IMR-90 (cell line): Measurements from ENCODE around the gene KCNK7. TPM values are rescaled to one million over a fixed set of nuclear protein-coding genes. Genes with fewer than 3 reads are reported as not detected.

Experiments used
- ATAC-seq: fragments of 200-7000 bp; cut with Tn5 transposase; 2 replicates; pipeline ENCODE4 v1.9.1; 2020; ENCODE audit warnings: low read depth, mild to moderate bottlenecking, moderate library complexity
- BruUV-seq: library from RNA; stranded (reverse); fragments of 400-500 nt; replicated peaks from 2 replicates; lab custom pipeline; 2021; lab: Mats Ljungman, UMichigan
- CTCF ChIA-PET: fragments of 300-600 bp; formaldehyde crosslinking; extraction: SDS; loops from one replicate; lab custom pipeline; 2021; ENCODE audit warnings: antibody characterized with exemption; lab: Yijun Ruan, JAX
- POLR2A ChIA-PET: fragments of 300-600 bp; sonication (Branson Sonifier 250); formaldehyde crosslinking; loops from one replicate; lab custom pipeline; 2022; ENCODE audit warnings: antibody characterized with exemption; ENCODE audit not compliant: unreplicated experiment; lab: Charles Lee
- DNase-seq: peaks from one replicate; pipeline ENCODE4 v3.0.0; 2013
- H2AFZ ChIP-seq: replicated peaks from 2 replicates; pipeline ENCODE3; 2013; ENCODE audit warnings: low read length, mild to moderate bottlenecking; ENCODE audit not compliant: poor library complexity
- H2AK5ac ChIP-seq: 2 replicates; pipeline ENCODE4 v1.6.1; 2013; ENCODE audit warnings: low read depth, low read length, inconsistent platforms
- H2AK9ac ChIP-seq: replicated peaks from 2 replicates; pipeline ENCODE3; 2013; ENCODE audit warnings: mild to moderate bottlenecking, low read depth, low read length, moderate library complexity; ENCODE audit not compliant: poor library complexity
- H2BK120ac ChIP-seq: 2 replicates; pipeline ENCODE4 v1.6.1; 2013; ENCODE audit warnings: low read depth, low read length, inconsistent platforms
- H2BK15ac ChIP-seq: 3 replicates; pipeline ENCODE4 v1.6.1; 2013; ENCODE audit warnings: low read depth, low read length, inconsistent platforms
- H2BK20ac ChIP-seq: 2 replicates; pipeline ENCODE4 v1.6.1; 2013; ENCODE audit warnings: low read depth, mild to moderate bottlenecking, inconsistent platforms, low read length, moderate library complexity
- H2BK5ac ChIP-seq: 2 replicates; pipeline ENCODE4 v1.6.1; 2013; ENCODE audit warnings: mild to moderate bottlenecking, low read depth, low read length, inconsistent platforms; ENCODE audit not compliant: poor library complexity, severe bottlenecking
- H3K14ac ChIP-seq: replicated peaks from 2 replicates; pipeline ENCODE4 v1.6.1; 2013; ENCODE audit warnings: low read depth, low read length, inconsistent platforms
- H3K18ac ChIP-seq: 2 replicates; pipeline ENCODE4 v1.6.1; 2013; ENCODE audit warnings: low read depth, low read length, control low read depth
- H3K23ac ChIP-seq: 2 replicates; pipeline ENCODE4 v1.6.1; 2013; ENCODE audit warnings: low read depth, low read length, inconsistent platforms
- H3K27ac ChIP-seq: 2 replicates; pipeline ENCODE4 v1.5.1; 2013; ENCODE audit warnings: mild to moderate bottlenecking, control low read depth, low read length; ENCODE audit not compliant: insufficient read depth
- H3K27me3 ChIP-seq: 2 replicates; pipeline ENCODE4 v1.6.1; 2013; ENCODE audit warnings: low read length; ENCODE audit not compliant: control insufficient read depth, insufficient read depth
- H3K36me3 ChIP-seq: 2 replicates; pipeline ENCODE4 v1.6.1; 2013; ENCODE audit warnings: low read length, mixed read lengths; ENCODE audit not compliant: control insufficient read depth, insufficient read depth
- H3K4ac ChIP-seq: 2 replicates; pipeline ENCODE4 v1.6.1; 2013; ENCODE audit warnings: low read depth, low read length, inconsistent platforms
- H3K4me1 ChIP-seq: 2 replicates; pipeline ENCODE4 v1.6.1; 2013; ENCODE audit warnings: low read length, mixed read lengths; ENCODE audit not compliant: control insufficient read depth, insufficient read depth
- H3K4me2 ChIP-seq: 2 replicates; pipeline ENCODE4 v1.6.1; 2013; ENCODE audit warnings: low read depth, mild to moderate bottlenecking, control low read depth, low read length, moderate library complexity
- H3K4me3 ChIP-seq: 2 replicates; pipeline ENCODE4 v1.5.1; 2013; ENCODE audit warnings: low read depth, mild to moderate bottlenecking, control low read depth, low read length, moderate library complexity; ENCODE audit not compliant: insufficient read depth
- H3K56ac ChIP-seq: 2 replicates; pipeline ENCODE4 v1.6.1; 2013; ENCODE audit warnings: low read length, inconsistent platforms; ENCODE audit not compliant: insufficient read depth; ENCODE audit errors: extremely low read depth
- H3K79me1 ChIP-seq, 2 experiments: 2 replicates each; pipeline ENCODE4 v1.6.1; 2013; ENCODE audit warnings: low read length in 2 of 2, inconsistent platforms in 1 of 2, low read depth in 1 of 2
- H3K9ac ChIP-seq: 2 replicates; pipeline ENCODE4 v1.6.1; 2013; ENCODE audit warnings: low read depth, low read length, control low read depth
- H3K9me1 ChIP-seq: 2 replicates; pipeline ENCODE4 v1.6.1; 2013; ENCODE audit warnings: low read length, inconsistent platforms; ENCODE audit not compliant: insufficient read depth
- H3K9me3 ChIP-seq: 2 replicates; pipeline ENCODE4 v1.6.1; 2013; ENCODE audit warnings: low read length; ENCODE audit not compliant: control insufficient read depth, insufficient read depth
- H4K20me1 ChIP-seq: 2 replicates; pipeline ENCODE4 v1.6.1; 2013; ENCODE audit warnings: low read length, inconsistent platforms; ENCODE audit not compliant: insufficient read depth
- H4K5ac ChIP-seq: 2 replicates; pipeline ENCODE4 v1.6.1; 2013; ENCODE audit warnings: mild to moderate bottlenecking, low read depth, low read length, control low read depth
- H4K8ac ChIP-seq, 2 experiments: 2 replicates each; pipeline ENCODE4 v1.6.1; 2013; ENCODE audit warnings: low read depth in 2 of 2, low read length in 2 of 2, control low read depth in 1 of 2, inconsistent platforms in 1 of 2
- H4K91ac ChIP-seq: 2 replicates; pipeline ENCODE4 v1.6.1; 2013; ENCODE audit warnings: low read depth, low read length, inconsistent platforms; ENCODE audit not compliant: insufficient read depth
- BHLHE40 ChIP-seq: fragments of 150-350 bp; IDR thresholded peaks from 2 replicates; pipeline ENCODE4 v1.6.1; 2016; ENCODE audit warnings: mild to moderate bottlenecking, low read depth, low read length
- CEBPB ChIP-seq: IDR thresholded peaks from 2 replicates; pipeline ENCODE4 v1.6.1; 2012; ENCODE audit warnings: low read depth, low read length, improper control_type of control experiment
- CHD1 ChIP-seq: IDR thresholded peaks from 2 replicates; pipeline ENCODE4 v1.6.1; 2012; ENCODE audit warnings: low read depth, low read length, improper control_type of control experiment
- CTCF ChIP-seq: conservative IDR thresholded peaks from 2 replicates; pipeline ENCODE4 v1.5.1; 2012; ENCODE audit warnings: mild to moderate bottlenecking, low read depth, low read length, improper control_type of control experiment
- ELK1 ChIP-seq: fragments of 150-350 bp; IDR thresholded peaks from 2 replicates; pipeline ENCODE4 v1.6.1; 2016; ENCODE audit warnings: low read depth, mild to moderate bottlenecking, low read length, moderate library complexity, borderline replicate concordance
- FOS ChIP-seq: fragments of 150-350 bp; IDR thresholded peaks from 2 replicates; pipeline ENCODE4 v1.6.1; 2016; ENCODE audit warnings: low read depth, low read length
- MAFK ChIP-seq: IDR thresholded peaks from 2 replicates; pipeline ENCODE4 v1.6.1; 2012; ENCODE audit warnings: low read depth, low read length, improper control_type of control experiment
- MAZ ChIP-seq: IDR thresholded peaks from 2 replicates; pipeline ENCODE4 v1.6.1; 2012; ENCODE audit warnings: low read depth, mild to moderate bottlenecking, low read length, improper control_type of control experiment, moderate library complexity, borderline replicate concordance
- MXI1 ChIP-seq: IDR thresholded peaks from 2 replicates; pipeline ENCODE4 v1.6.1; 2012; ENCODE audit warnings: low read depth, mild to moderate bottlenecking, low read length, moderate library complexity, borderline replicate concordance
- NFE2L2 ChIP-seq: fragments of 150-350 bp; IDR thresholded peaks from 2 replicates; pipeline ENCODE4 v1.6.1; 2016; ENCODE audit warnings: low read depth, mild to moderate bottlenecking, low read length
- POLR2A ChIP-seq: IDR thresholded peaks from 2 replicates; pipeline ENCODE4 v1.6.1; 2012; ENCODE audit warnings: mild to moderate bottlenecking, low read depth, low read length
- RAD21 ChIP-seq: IDR thresholded peaks from 2 replicates; pipeline ENCODE4 v1.6.1; 2012; ENCODE audit warnings: low read length, improper control_type of control experiment
- RCOR1 ChIP-seq: IDR thresholded peaks from 2 replicates; pipeline ENCODE4 v1.6.1; 2012; ENCODE audit warnings: mild to moderate bottlenecking, low read length, improper control_type of control experiment; ENCODE audit not compliant: insufficient replicate concordance
- RFX5 ChIP-seq: IDR thresholded peaks from 2 replicates; pipeline ENCODE4 v1.8.0; 2012; ENCODE audit warnings: low read depth, mild to moderate bottlenecking, low read length, moderate library complexity
- SMC3 ChIP-seq: fragments of 150-350 bp; IDR thresholded peaks from 2 replicates; pipeline ENCODE4 v1.6.1; 2016; ENCODE audit warnings: low read depth, mild to moderate bottlenecking, antibody characterized with exemption, low read length, moderate library complexity
- USF2 ChIP-seq: fragments of 150-350 bp; IDR thresholded peaks from 2 replicates; pipeline ENCODE4 v1.6.1; 2017; ENCODE audit warnings: mild to moderate bottlenecking, antibody characterized with exemption, low read length, low read depth
- WGBS, 2 experiments: methylation state at CpG; one replicate each; pipeline versions ENCODE4 v1.1.5 to v1.1.7; 2013; ENCODE audit warnings: missing lambda C conversion rate in 2 of 2; ENCODE audit not compliant: insufficient read length in 1 of 2; ENCODE audit errors: extremely low coverage in 2 of 2; 5-methylcytosine and 5-hydroxymethylcytosine counted together
- dilution Hi-C: fragments of 300-500 bp; cut with HindIII; formaldehyde crosslinking; loops from one replicate; pipeline ENCODE4 v1.14.3; 2018; ENCODE audit warnings: low sequenced_read_pairs; ENCODE audit not compliant: unreplicated experiment
- in situ Hi-C: fragments of 300-500 bp; cut with MboI; formaldehyde crosslinking; loops from 3 replicates; pipeline ENCODE4 v1.14.3; 2019; ENCODE audit warnings: low sequenced_read_pairs, inconsistent platforms, mixed read lengths
- intact Hi-C: fragments of 100-400 bp; cut with micrococcal nuclease; formaldehyde crosslinking; loops from 2 replicates; pipeline ENCODE4 v1.10.0; 2022
- polyA plus RNA-seq, 3 experiments: library from polyadenylated mRNA; depleted of rRNA; stranded (reverse); fragments of >200 nt; gene quantifications; 2 replicates each; pipeline ENCODE4 v1.2.3, GENCODE V29; 2012; ENCODE audit warnings: low replicate concordance in 1 of 3
- total RNA-seq: library from RNA; depleted of rRNA; stranded (reverse); fragments of >200 nt; gene quantifications from 2 replicates; pipeline ENCODE4 v1.2.3, GENCODE V29; 2012

Gene KCNK7
- total and polyA plus RNA-seq, 2 of the 4 experiments (the other 2 are of a cell fraction): 0.09 TPM; not detected in 1

GRCh38 chr11:65590240-65590738 is 5.3 kb downstream of the KCNK7 start:
- ATAC-seq: no peak
- CTCF ChIA-PET: interaction anchor here (0.9 kb wide), 1 partner anchor 50 kb away, joined by 4 read pairs; no protein-coding TSS in a partner anchor

More at GRCh38 chr11:65590240-65590738, 5.3 kb downstream of the KCNK7 start:
- intact Hi-C loops (loop anchor here (2.0 kb wide), 1 partner anchor 13 kb away; the partner anchor contains the start of gene EHBP1L1), dilution Hi-C loops (no loop called here), in situ Hi-C loops (no loop called here)
- no CpG with 5 or more reads among the region's 8 CpGs for WGBS, 2 experiments
- POLR2A ChIA-PET: interaction anchor here (0.5 kb wide), 1 partner anchor 26 kb away, joined by 5 read pairs; no protein-coding TSS in a partner anchor
- Histone ChIP-seq H3K56ac (no peak overlapping the region), H3K9ac (no peak overlapping the region), H3K27ac (no peak overlapping the region), H4K5ac (no peak overlapping the region), H2AFZ (no peak overlapping the region), H4K91ac (no peak overlapping the region), H2BK5ac (no peak overlapping the region), H3K79me1 (peaks cover 0 to 16% of the 10 kb centered on the region in 2 experiments; a peak in 1 of 4 replicates), H3K14ac (no peak overlapping the region), H4K20me1 (peaks cover 9% of the 10 kb centered on the region), H2AK9ac (no peak overlapping the region), H3K36me3 (peaks cover 30% of the 10 kb centered on the region), H2BK120ac (no peak overlapping the region), H4K8ac (no peak overlapping the region), H3K18ac (no peak overlapping the region), H2BK20ac (no peak overlapping the region), H3K27me3 (no peaks in the 10 kb centered on the region), H3K4me3 (no peak overlapping the region), H3K4ac (no peak overlapping the region), H3K9me1 (no peaks in the 10 kb centered on the region), H3K4me2 (no peak overlapping the region), H3K4me1 (peaks cover 4% of the 10 kb centered on the region), H2AK5ac (no peak overlapping the region), H3K23ac (no peak overlapping the region), H2BK15ac (no peak overlapping the region), H3K9me3 (no peaks in the 10 kb centered on the region)
- peak; percentile 62 for DNase-seq
- TF ChIP-seq MAZ (no peak), FOS (no peak), CTCF (no peak), BHLHE40 (no peak), CEBPB (no peak), POLR2A (no peak), MAFK (no peak), CHD1 (no peak), ELK1 (no peak), RCOR1 (no peak), NFE2L2 (no peak), SMC3 (no peak), RAD21 (no peak), MXI1 (no peak), RFX5 (no peak), USF2 (no peak)
- BruUV-seq: no TSS peak
